ENCODE results near the gene MOCS2. TPM values are rescaled to one million over a fixed set of nuclear protein-coding genes. Genes with fewer than 3 reads are reported as not detected.

The MOCS2 gene
- total and polyA plus RNA-seq, 9 of the 15 experiments (the other 6 are each of a cell fraction or from before 2014, with no cell fraction given) = 33.0 to 74.5 (median 48.4) TPM

DNA sequence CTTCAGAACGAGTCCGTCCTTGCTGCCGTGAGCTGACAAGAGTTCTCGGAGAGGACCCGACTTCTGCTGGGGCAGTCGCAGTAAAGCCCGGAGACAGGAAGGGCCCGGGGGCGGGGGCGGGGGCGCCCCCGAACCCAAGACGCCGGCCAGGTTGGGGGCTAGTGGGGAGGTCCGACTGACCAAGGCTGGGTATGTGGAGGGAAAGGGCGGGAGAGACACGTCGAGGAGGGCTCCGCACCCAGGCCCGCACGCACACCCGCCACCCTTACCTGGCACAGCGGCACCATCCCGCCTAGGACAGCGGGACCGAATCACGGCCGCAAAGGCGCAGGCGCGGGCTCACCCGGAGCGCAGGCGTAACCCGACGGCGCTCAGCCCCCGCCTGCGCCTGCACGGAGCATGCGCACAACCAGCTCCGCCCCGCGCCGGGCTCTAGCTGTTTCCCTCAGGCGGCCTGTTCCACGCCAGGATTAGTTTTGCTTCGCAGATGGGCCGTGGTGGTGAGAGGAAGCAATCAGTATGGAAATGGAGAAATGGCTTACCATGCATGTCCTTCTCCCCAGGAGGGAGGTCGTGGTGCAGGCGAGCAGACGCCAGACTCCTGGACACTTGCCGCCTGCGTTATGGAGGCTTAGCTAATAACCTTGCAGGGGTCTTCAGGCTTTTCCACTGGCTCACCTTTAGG is at the start of gene MOCS2 (continued):
- TF ChIP-seq, protein P1, sequence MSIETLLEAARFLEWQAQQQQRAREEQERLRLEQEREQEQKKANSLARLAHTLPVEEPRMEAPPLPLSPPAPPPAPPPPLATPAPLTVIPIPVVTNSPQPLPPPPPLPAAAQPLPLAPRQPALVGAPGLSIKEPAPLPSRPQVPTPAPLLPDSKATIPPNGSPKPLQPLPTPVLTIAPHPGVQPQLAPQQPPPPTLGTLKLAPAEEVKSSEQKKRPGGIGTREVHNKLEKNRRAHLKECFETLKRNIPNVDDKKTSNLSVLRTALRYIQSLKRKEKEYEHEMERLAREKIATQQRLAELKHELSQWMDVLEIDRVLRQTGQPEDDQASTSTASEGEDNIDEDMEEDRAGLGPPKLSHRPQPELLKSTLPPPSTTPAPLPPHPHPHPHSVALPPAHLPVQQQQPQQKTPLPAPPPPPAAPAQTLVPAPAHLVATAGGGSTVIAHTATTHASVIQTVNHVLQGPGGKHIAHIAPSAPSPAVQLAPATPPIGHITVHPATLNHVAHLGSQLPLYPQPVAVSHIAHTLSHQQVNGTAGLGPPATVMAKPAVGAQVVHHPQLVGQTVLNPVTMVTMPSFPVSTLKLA (conservative IDR thresholded peaks at IDR 0.05) = 0 out of 4 replicates have a peak, but pooled peaks have one; percentile 6 to 43
- TF ChIP-seq, protein P2, sequence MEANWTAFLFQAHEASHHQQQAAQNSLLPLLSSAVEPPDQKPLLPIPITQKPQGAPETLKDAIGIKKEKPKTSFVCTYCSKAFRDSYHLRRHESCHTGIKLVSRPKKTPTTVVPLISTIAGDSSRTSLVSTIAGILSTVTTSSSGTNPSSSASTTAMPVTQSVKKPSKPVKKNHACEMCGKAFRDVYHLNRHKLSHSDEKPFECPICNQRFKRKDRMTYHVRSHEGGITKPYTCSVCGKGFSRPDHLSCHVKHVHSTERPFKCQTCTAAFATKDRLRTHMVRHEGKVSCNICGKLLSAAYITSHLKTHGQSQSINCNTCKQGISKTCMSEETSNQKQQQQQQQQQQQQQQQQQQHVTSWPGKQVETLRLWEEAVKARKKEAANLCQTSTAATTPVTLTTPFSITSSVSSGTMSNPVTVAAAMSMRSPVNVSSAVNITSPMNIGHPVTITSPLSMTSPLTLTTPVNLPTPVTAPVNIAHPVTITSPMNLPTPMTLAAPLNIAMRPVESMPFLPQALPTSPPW (CRISPR knock-in tag; IDR thresholded peaks at IDR 0.05) = peak; percentile 89
- no peak for TF ChIP-seq ZNF717 (CRISPR knock-in tag; IDR thresholded peaks at IDR 0.05)
- TF ChIP-seq, protein P3, sequence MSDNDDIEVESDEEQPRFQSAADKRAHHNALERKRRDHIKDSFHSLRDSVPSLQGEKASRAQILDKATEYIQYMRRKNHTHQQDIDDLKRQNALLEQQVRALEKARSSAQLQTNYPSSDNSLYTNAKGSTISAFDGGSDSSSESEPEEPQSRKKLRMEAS (CRISPR knock-in tag; IDR thresholded peaks at IDR 0.05) = peak; percentile 39; the same call in 1 of the 2 replicates
- TF ChIP-seq, protein P4, sequence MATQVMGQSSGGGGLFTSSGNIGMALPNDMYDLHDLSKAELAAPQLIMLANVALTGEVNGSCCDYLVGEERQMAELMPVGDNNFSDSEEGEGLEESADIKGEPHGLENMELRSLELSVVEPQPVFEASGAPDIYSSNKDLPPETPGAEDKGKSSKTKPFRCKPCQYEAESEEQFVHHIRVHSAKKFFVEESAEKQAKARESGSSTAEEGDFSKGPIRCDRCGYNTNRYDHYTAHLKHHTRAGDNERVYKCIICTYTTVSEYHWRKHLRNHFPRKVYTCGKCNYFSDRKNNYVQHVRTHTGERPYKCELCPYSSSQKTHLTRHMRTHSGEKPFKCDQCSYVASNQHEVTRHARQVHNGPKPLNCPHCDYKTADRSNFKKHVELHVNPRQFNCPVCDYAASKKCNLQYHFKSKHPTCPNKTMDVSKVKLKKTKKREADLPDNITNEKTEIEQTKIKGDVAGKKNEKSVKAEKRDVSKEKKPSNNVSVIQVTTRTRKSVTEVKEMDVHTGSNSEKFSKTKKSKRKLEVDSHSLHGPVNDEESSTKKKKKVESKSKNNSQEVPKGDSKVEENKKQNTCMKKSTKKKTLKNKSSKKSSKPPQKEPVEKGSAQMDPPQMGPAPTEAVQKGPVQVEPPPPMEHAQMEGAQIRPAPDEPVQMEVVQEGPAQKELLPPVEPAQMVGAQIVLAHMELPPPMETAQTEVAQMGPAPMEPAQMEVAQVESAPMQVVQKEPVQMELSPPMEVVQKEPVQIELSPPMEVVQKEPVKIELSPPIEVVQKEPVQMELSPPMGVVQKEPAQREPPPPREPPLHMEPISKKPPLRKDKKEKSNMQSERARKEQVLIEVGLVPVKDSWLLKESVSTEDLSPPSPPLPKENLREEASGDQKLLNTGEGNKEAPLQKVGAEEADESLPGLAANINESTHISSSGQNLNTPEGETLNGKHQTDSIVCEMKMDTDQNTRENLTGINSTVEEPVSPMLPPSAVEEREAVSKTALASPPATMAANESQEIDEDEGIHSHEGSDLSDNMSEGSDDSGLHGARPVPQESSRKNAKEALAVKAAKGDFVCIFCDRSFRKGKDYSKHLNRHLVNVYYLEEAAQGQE (IDR thresholded peaks at IDR 0.05; ENCODE audit: borderline replicate concordance) = no peak
- TF ChIP-seq, protein P4 (CRISPR knock-in tag; IDR thresholded peaks at IDR 0.05; ENCODE audit: low read depth) = no peak

Data from K562 (cell line).